Esophagus squamous epithelium (tissue), 5 donors: Measurements from ENCODE around the gene DYRK1A. TPM values are rescaled to one million over a fixed set of nuclear protein-coding genes. Genes with fewer than 3 reads are reported as not detected.

Source experiments
- DNase-seq: peaks from one replicate; lab custom pipeline; 2025; lab: John Stamatoyannopoulos, UW
- H3K27ac ChIP-seq, 4 donors: fragments of 200-600 bp; sonication (generic); one replicate each; pipeline ENCODE4 v1.5.1; 2016 to 2019; ENCODE audit warnings: mild to moderate bottlenecking in 1 of 4
- H3K27me3 ChIP-seq, 4 donors: fragments of 200-600 bp; sonication (generic); 1 replicate in 3 of 4; 2 replicates in 1 of 4; pipeline versions ENCODE4 v1.5.1 to v1.6.0; 2017 to 2021; ENCODE audit warnings: antibody characterized with exemption in 1 of 4
- H3K36me3 ChIP-seq, 3 donors: fragments of 200-600 bp; sonication (generic); one replicate each; pipeline ENCODE4 v1.5.1; 2016 to 2019
- H3K4me1 ChIP-seq, 3 donors: fragments of 200-600 bp; sonication (generic); one replicate each; pipeline ENCODE4 v1.5.1; 2017 to 2019
- H3K4me3 ChIP-seq, 4 donors: fragments of 200-600 bp; sonication (generic); 1 replicate in 3 of 4; 2 replicates in 1 of 4; pipeline ENCODE4 v1.5.1; 2016 to 2019; ENCODE audit warnings: mild to moderate bottlenecking in 2 of 4, moderate library complexity in 1 of 4
- H3K9me3 ChIP-seq, 3 donors: fragments of 200-600 bp; sonication (generic); one replicate each; pipeline ENCODE4 v1.5.1; 2016 to 2019
- POLR2A ChIP-seq, 4 donors: fragments of 450-650 bp; IDR thresholded peaks; one replicate each; pipeline ENCODE4 v1.6.1; 2017; ENCODE audit warnings: antibody characterized with exemption in 4 of 4, mild to moderate bottlenecking in 4 of 4, moderate library complexity in 3 of 4
- WGBS, 2 donors: methylation state at CpG; one replicate each; pipeline ENCODE4 v1.1.5; 2018; 5-methylcytosine and 5-hydroxymethylcytosine counted together
- intact Hi-C: fragments of 100-400 bp; cut with DNase I; formaldehyde crosslinking; loops from one replicate; pipeline ENCODE4 v1.15.0; 2022
- total RNA-seq, 4 donors: library from RNA; depleted of rRNA; stranded (reverse); fragments of >200 nt; gene quantifications; one replicate each; pipeline ENCODE4 v1.1.0, GENCODE V29; 2016
- TF ChIP-seq, protein P1 (sequence below), 6 experiments: fragments of 450-650 bp in 4 of 6; fragments of 200-600 bp in 2 of 6; sonication (generic) in 2 of 6; IDR thresholded peaks; one replicate each; pipeline ENCODE4 v1.5.1; 2016 to 2019; ENCODE audit warnings: antibody characterized with exemption in 6 of 6, mild to moderate bottlenecking in 4 of 6, moderate library complexity in 4 of 6
- donor health status: DM: yes; HTN: yes; CAD: no.

The DYRK1A gene
- total RNA-seq, 4 donors from 2014 or later, result 37.8 to 61.0 (median 45.4) TPM

DNA sequence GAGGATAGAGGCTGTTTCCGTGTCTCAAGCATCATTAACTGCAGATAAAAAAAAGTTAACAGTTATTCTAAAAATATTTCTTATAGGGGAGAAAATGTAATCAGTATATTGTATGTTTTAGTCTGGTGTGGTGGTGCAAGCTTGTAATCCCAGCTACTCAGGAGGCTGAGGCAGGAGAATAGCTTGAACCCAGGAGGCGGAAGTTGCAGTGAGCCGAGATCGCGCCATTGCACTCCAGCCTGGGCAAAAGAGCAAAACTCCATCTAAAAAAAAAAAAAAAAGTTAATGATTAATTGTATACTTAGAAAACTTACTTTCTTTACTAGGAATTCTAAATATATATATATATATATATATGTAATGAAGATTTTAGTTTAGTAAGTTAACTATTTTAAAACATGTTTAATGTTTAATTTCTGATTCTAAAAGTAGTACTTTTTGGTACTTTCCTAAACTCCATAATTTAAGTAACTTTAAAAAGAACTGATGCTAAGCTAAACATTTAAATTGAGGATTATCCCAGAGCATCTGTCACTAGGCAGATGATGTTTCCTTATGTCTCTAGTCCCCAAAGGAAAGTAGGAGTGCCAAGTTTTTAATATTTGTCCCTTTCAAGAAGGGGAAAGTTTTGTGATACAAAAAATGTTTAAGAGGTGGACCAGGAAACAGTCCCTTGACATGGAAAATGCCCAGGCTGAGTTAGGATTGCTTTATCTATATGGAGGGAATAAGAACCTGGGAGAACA, 66.3 kb downstream of the DYRK1A start:
- 90 to 91% methylated on average over 5 of the region's 5 CpGs for WGBS, 2 donors
- no peaks in the 10 kb centered on the region for H3K27me3 ChIP-seq
- no peak overlapping the region for H3K27ac ChIP-seq
- peaks cover 22 to 65% (median 25%) of the 10 kb centered on the region in 3 donors for H3K4me1 ChIP-seq
- no peaks in the 10 kb centered on the region for H3K9me3 ChIP-seq
- H3K4me3 ChIP-seq, result no peak overlapping the region
- no peak for TF ChIP-seq POLR2A (IDR thresholded peaks at IDR 0.05)
- TF ChIP-seq, protein P1, sequence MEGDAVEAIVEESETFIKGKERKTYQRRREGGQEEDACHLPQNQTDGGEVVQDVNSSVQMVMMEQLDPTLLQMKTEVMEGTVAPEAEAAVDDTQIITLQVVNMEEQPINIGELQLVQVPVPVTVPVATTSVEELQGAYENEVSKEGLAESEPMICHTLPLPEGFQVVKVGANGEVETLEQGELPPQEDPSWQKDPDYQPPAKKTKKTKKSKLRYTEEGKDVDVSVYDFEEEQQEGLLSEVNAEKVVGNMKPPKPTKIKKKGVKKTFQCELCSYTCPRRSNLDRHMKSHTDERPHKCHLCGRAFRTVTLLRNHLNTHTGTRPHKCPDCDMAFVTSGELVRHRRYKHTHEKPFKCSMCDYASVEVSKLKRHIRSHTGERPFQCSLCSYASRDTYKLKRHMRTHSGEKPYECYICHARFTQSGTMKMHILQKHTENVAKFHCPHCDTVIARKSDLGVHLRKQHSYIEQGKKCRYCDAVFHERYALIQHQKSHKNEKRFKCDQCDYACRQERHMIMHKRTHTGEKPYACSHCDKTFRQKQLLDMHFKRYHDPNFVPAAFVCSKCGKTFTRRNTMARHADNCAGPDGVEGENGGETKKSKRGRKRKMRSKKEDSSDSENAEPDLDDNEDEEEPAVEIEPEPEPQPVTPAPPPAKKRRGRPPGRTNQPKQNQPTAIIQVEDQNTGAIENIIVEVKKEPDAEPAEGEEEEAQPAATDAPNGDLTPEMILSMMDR (IDR thresholded peaks at IDR 0.05), result no peak
- no peak for DNase-seq
- peaks cover 0 to 5% (median 0%) of the 10 kb centered on the region in 3 donors for H3K36me3 ChIP-seq
- intact Hi-C loops, result no loop called here

DNA sequence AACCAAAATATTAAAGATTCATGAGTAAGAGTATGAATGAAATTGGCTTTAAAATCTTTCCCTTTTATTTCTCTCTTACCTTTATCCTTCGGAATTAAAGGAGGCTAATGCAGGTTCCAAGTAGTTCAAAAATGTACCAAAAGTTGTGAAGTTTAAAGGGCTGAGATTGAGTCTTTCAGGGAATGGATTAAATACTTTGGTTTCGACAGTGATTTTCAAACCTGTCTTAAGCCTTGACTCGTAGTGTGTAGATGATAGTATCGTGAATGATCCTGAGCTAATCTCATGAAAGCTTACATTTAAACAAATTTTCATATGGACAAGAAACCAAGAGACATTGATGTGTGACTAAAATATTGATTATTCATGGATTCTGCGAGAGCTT, 66.9 kb downstream of the DYRK1A start:
- Histone ChIP-seq H3K4me1 (peaks cover 22 to 71% (median 25%) of the 10 kb centered on the region in 3 donors), H3K36me3 (peaks cover 0 to 3% (median 0%) of the 10 kb centered on the region in 3 donors), H3K9me3 (no peaks in the 10 kb centered on the region), H3K4me3 (no peak overlapping the region), H3K27me3 (no peaks in the 10 kb centered on the region), H3K27ac (no peak overlapping the region)
- no peak for TF ChIP-seq POLR2A (IDR thresholded peaks at IDR 0.05)
- TF ChIP-seq, protein P1 (IDR thresholded peaks at IDR 0.05), result no peak
- intact Hi-C loops, result no loop called here
- 87 to 95% methylated on average over 5 of the region's 5 CpGs for WGBS, 2 donors
- DNase-seq, result no peak

DNA sequence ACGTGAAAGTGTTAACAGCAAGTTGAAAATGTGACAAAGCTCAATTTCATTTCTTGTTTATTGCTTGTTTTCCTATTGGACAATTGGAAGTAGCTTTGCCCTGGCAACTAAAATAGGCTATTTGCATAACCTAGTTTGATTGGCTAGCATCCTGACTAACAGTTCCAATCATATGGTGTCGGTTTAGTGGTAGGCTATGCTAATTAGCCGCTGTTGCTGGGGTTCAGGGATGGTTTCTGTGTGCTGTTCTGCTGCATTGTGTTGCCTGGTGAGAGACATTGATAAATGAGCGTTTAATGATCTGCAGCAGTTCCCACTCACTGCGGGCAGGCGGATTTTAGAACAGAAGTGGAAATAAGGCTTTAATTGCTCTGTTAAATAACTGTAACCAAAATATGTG, 68.5 kb downstream of the DYRK1A start:
- Histone ChIP-seq H3K4me3 (no peak overlapping the region), H3K27me3 (no peaks in the 10 kb centered on the region), H3K4me1 (peaks cover 22 to 72% (median 25%) of the 10 kb centered on the region in 3 donors), H3K27ac (peak overlapping the region in 1 of 4 donors; percentile 29), H3K9me3 (no peaks in the 10 kb centered on the region), H3K36me3 (no peaks in the 10 kb centered on the region)
- intact Hi-C loops, result no loop called here
- WGBS, 2 donors, result 20 to 29% methylated on average over 6 of the region's 6 CpGs
- no peak for TF ChIP-seq POLR2A (IDR thresholded peaks at IDR 0.05)
- TF ChIP-seq, protein P1 (IDR thresholded peaks at IDR 0.05), result no peak
- no peak for DNase-seq

DNA sequence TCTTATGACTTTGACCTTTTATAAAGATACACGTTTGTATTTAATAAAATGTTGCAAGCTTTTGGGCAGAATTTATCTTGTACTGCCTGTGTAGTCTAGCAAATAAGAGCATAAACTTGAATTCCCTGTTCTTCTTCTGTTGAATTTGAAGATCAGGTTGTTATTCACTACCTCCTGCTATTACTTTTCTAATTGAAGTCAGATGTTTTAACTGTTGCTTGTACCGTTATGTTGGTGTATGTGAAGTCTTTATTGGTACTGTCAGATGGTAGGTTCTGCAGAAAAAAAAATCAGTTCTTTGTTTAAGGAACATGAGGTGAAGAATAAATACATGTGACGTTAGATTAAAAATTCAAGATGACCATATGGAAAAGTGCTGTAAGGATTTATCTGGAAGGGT, 69.1 kb downstream of the DYRK1A start:
- Histone ChIP-seq H3K9me3 (no peaks in the 10 kb centered on the region), H3K27me3 (no peaks in the 10 kb centered on the region), H3K4me1 (peaks cover 16 to 66% (median 20%) of the 10 kb centered on the region in 3 donors), H3K27ac (peak overlapping the region in 1 of 4 donors; percentile 29), H3K4me3 (no peak overlapping the region), H3K36me3 (no peaks in the 10 kb centered on the region)
- TF ChIP-seq, protein P1 (IDR thresholded peaks at IDR 0.05), result no peak
- TF ChIP-seq POLR2A (IDR thresholded peaks at IDR 0.05), result no peak
- no peak for DNase-seq
- intact Hi-C loops, result no loop called here
- 47 to 49% methylated on average over 3 of the region's 3 CpGs for WGBS, 2 donors

DNA sequence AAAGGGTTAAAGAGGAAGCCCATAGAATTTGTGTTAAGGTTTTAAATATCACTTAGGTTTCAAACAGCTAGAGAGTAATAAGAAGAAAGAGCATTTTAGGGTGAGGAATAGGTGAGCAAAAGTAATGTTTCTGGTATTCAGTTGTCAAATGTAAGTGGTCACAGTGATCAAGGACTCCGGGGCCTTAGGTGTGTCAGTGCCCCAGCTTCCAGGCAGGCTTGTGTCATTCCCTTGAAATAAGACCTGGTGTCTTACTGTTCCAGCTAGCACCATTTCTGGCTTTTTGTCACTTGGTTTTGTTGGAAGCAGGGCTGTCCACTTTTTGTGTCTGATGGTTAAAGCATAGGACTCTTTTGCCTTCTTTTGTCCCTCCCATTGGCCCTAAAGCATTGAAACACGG, 69.6 kb downstream of the DYRK1A start:
- intact Hi-C loops, result no loop called here
- Histone ChIP-seq H3K9me3 (no peaks in the 10 kb centered on the region), H3K27me3 (no peaks in the 10 kb centered on the region), H3K4me1 (peaks cover 12 to 61% (median 15%) of the 10 kb centered on the region in 3 donors), H3K4me3 (no peak overlapping the region), H3K27ac (peak overlapping the region in 1 of 4 donors; percentile 29), H3K36me3 (no peaks in the 10 kb centered on the region)
- no peak for TF ChIP-seq POLR2A (IDR thresholded peaks at IDR 0.05)
- TF ChIP-seq, protein P1 (IDR thresholded peaks at IDR 0.05), result no peak
- 69 to 80% methylated on average over 2 of the region's 2 CpGs for WGBS, 2 donors
- DNase-seq, result no peak
